Measurements from ENCODE around the gene KIAA1671.

- TF ChIP-seq CTCF (IDR thresholded peaks at IDR 0.05 in 4 of 5, conservative IDR thresholded peaks at IDR 0.05 in 1 of 5): peak; percentile 25 to 53 (median 50)
- TF ChIP-seq POLR2A (IDR thresholded peaks at IDR 0.05): no peak
Observed at GRCh38 chr22:25235547-25236290, 283.2 kb downstream of the KIAA1671 start.
